ENCODE data around the gene CLDN2. TPM values are rescaled to one million over a fixed set of nuclear protein-coding genes. Genes with fewer than 3 reads are reported as not detected.

Gene CLDN2
- total RNA-seq, 1 donor from 2014 or later = not detected

DNA sequence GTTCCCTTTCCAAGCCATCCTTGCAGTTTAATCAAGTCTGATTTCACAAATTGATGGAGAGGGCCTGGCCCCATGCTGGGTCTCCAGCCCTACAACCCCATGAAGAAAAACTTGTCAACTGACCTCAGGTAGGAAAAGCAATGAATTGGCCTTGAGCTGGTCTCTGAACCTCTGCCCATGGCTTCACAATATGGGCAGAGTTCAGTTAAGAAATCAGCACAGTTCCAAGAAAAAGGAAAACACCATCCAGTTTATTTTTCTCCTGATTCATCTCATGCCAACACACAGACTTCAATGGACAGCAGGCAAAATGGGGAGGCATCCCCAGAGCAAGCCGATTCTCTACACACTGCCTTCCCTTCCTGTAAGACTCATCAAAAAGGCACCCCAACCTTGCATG is 20.4 kb upstream of the CLDN2 start:
- Mint-ChIP-seq H3K4me1 (peaks cover 7% of the 10 kb centered on the region), H3K36me3 (no peaks in the 10 kb centered on the region), H3K9me3 (peaks cover 16% of the 10 kb centered on the region), H3K27ac (no peak overlapping the region), H3K4me3 (no peak overlapping the region), H3K27me3 (ENCODE audit: low read depth) (peaks cover 6% of the 10 kb centered on the region)
- DNase-seq (ENCODE audit: low spot score in 2 of 2, unreplicated experiment in 2 of 2) = no peak
- TF ChIP-seq, protein P1, sequence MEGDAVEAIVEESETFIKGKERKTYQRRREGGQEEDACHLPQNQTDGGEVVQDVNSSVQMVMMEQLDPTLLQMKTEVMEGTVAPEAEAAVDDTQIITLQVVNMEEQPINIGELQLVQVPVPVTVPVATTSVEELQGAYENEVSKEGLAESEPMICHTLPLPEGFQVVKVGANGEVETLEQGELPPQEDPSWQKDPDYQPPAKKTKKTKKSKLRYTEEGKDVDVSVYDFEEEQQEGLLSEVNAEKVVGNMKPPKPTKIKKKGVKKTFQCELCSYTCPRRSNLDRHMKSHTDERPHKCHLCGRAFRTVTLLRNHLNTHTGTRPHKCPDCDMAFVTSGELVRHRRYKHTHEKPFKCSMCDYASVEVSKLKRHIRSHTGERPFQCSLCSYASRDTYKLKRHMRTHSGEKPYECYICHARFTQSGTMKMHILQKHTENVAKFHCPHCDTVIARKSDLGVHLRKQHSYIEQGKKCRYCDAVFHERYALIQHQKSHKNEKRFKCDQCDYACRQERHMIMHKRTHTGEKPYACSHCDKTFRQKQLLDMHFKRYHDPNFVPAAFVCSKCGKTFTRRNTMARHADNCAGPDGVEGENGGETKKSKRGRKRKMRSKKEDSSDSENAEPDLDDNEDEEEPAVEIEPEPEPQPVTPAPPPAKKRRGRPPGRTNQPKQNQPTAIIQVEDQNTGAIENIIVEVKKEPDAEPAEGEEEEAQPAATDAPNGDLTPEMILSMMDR (IDR thresholded peaks at IDR 0.05; ENCODE audit: unreplicated experiment) = no peak

DNA sequence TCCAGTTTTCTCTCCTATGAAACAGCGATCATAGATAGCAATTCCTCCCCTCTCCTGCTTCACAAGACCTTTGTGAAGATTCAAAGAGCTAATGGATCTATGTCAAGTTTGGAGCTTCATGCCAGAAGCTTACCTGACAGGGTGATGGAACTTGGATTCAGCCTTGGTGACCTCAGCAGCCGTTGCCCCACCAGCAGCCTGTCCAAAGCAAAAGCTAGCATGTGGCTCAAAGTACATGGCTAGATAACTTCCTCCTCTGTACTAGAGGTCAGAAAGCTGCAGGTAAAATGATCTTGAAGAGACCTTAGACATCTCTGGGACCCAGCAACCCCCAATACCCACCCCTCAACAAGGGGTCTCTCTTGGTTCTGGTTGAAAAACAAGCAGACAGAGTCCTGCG is 18.9 kb upstream of the CLDN2 start:
- Mint-ChIP-seq H3K36me3 (no peaks in the 10 kb centered on the region), H3K9me3 (peaks cover 16% of the 10 kb centered on the region), H3K4me1 (peaks cover 6% of the 10 kb centered on the region), H3K27me3 (ENCODE audit: low read depth) (peaks cover 6% of the 10 kb centered on the region), H3K27ac (no peak overlapping the region), H3K4me3 (no peak overlapping the region)
- TF ChIP-seq, protein P1 (IDR thresholded peaks at IDR 0.05; ENCODE audit: unreplicated experiment) = no peak
- DNase-seq (ENCODE audit: low spot score in 2 of 2, unreplicated experiment in 2 of 2) = no peak

DNA sequence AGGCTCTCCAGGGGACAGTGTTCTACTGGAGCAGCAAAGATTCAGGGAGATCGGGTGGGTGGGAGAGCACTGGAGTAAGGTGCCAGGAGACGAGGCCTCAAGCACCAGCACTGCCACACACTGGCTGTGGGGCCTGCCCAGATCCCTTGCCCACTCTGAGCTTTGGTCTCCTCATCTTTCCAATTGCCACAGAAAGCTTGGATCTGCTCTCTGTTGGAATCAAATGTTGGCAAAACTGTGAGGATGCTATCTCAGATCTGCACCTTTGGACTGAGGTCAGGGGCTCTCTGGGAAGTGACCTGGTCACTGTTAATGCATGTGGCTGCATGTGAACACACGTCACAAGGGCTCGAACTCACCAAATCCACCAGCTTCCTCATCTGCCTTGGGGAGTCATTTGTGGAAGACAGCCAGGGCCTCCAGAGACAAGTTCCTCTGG is 18.4 kb upstream of the CLDN2 start:
- H3K9me3 Mint-ChIP-seq = peaks cover 17% of the 10 kb centered on the region
- H3K27ac Mint-ChIP-seq = no peak overlapping the region
- H3K27me3 Mint-ChIP-seq (ENCODE audit: low read depth) = peaks cover 6% of the 10 kb centered on the region
- no peak overlapping the region for H3K4me3 Mint-ChIP-seq
- peaks cover 11% of the 10 kb centered on the region for H3K4me1 Mint-ChIP-seq
- H3K36me3 Mint-ChIP-seq = no peaks in the 10 kb centered on the region
- TF ChIP-seq, protein P1 (IDR thresholded peaks at IDR 0.05; ENCODE audit: unreplicated experiment) = no peak
- no peak for DNase-seq (ENCODE audit: low spot score in 2 of 2, unreplicated experiment in 2 of 2)

DNA sequence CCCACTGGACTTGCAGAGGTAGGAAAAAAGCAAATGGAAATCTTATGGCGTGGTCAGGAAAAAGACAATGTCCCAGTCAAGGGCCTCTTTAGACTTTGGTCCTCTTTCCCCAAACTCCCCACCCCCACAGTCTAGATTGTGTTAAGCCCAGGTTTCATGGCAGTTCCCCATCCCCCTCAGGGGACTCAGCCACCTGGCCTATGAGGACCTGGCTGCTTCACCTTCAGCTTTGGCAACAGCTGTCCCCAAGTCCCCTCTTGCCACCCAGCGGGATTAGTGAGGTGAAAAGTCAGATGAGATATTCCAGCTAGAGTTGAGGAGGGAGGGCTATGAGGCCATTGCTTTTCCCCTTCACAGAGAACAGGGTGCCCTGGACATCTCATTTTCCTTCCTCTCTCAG is 17.5 kb upstream of the CLDN2 start:
- peaks cover 6% of the 10 kb centered on the region for H3K27me3 Mint-ChIP-seq (ENCODE audit: low read depth)

DNA sequence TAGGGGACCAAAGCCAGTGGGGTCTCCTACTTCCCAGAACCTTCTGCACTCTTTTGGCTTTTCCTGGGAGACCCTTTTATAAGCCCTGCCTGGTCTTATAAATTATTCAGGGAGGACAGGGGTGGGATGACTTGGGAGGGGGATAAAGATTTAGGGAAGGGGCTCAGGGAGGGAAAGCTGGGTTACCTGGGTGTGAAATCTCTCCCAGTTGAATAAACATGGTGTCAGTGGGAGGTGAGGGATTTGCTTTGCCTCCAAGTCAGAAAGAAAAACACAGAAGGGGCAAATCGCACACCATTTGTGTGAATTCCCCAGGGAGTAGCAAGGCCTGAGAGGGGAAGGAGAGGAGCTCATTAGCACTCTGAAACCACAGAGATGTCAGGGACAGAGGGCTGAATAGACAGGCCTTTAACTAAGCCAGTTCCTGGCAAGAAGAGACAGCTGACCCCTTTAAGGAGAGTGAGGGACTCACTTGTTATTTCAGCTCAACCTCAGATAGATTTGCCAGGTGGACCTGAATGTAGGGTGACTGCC is 16.8 kb upstream of the CLDN2 start, which contains the start of gene RIPPLY1:
RIPPLY1 (minus strand) TSS at position 51 of the 534 bp plus-strand sequence. CDS start 54 bp downstream, outside the sequence.
- peaks cover 15% of the 10 kb centered on the region for H3K9me3 Mint-ChIP-seq
- DNase-seq (ENCODE audit: low spot score in 2 of 2, unreplicated experiment in 2 of 2) = no peak
- H3K36me3 Mint-ChIP-seq = no peaks in the 10 kb centered on the region
- H3K27me3 Mint-ChIP-seq (ENCODE audit: low read depth) = peaks cover 6% of the 10 kb centered on the region
- H3K27ac Mint-ChIP-seq = no peak within 1 kb of the TSS
- TF ChIP-seq, protein P1 (IDR thresholded peaks at IDR 0.05; ENCODE audit: unreplicated experiment) = no peak
- no peak within 1 kb of the TSS for H3K4me3 Mint-ChIP-seq
- peaks cover 14% of the 10 kb centered on the region for H3K4me1 Mint-ChIP-seq

More for the DNA sequence above, 17.5 kb upstream of the CLDN2 start:
- Mint-ChIP-seq H3K4me3 (no peak overlapping the region), H3K9me3 (peaks cover 16% of the 10 kb centered on the region), H3K4me1 (peaks cover 14% of the 10 kb centered on the region), H3K36me3 (no peaks in the 10 kb centered on the region), H3K27ac (no peak overlapping the region)
- DNase-seq (ENCODE audit: low spot score in 2 of 2, unreplicated experiment in 2 of 2) = no peak
- TF ChIP-seq, protein P1 (IDR thresholded peaks at IDR 0.05; ENCODE audit: unreplicated experiment) = no peak
